Fibroblast of pulmonary artery (primary cell): ENCODE data around the gene GALM.

Experiments used
- DNase-seq: peaks from one replicate; pipeline ENCODE4 v3.0.0-alpha.2; 2010; ENCODE audit warnings: low read depth
- H3K4me3 ChIP-seq: replicated peaks from 2 replicates; pipeline ENCODE4 v1.5.1; 2011; ENCODE audit warnings: low read depth, mild to moderate bottlenecking, control low read depth, low read length, moderate library complexity
- CTCF ChIP-seq: IDR thresholded peaks from 2 replicates; pipeline ENCODE4 v1.5.1; 2011; ENCODE audit warnings: mild to moderate bottlenecking, control low read depth, low read length, inconsistent platforms; ENCODE audit errors: missing control alignments

GALM gene

GRCh38 chr2:38740851-38741731 lies 75.2 kb downstream of the GALM start:
- DNase-seq, result peak; percentile 73
- no peak overlapping the region for H3K4me3 ChIP-seq
- TF ChIP-seq CTCF, result peak; percentile 43

- H3K4me3 ChIP-seq, result no peak overlapping the region
- DNase-seq, result no peak
- no peak for TF ChIP-seq CTCF
Measured at GRCh38 chr2:38742797-38743559, 77.1 kb downstream of the GALM start.

- H3K4me3 ChIP-seq, result no peak overlapping the region
- DNase-seq, result no peak
- no peak for TF ChIP-seq CTCF
Measured at GRCh38 chr2:38743672-38744398, 77.9 kb downstream of the GALM start.

GRCh38 chr2:38744399-38744780 lies 78.5 kb downstream of the GALM start:
- no peak overlapping the region for H3K4me3 ChIP-seq
- no peak for TF ChIP-seq CTCF
- no peak for DNase-seq

GRCh38 chr2:38745267-38745666 lies 79.4 kb downstream of the GALM start:
- no peak for TF ChIP-seq CTCF
- no peak overlapping the region for H3K4me3 ChIP-seq
- DNase-seq, result no peak

GRCh38 chr2:38747007-38747424 lies 81.1 kb downstream of the GALM start:
- no peak for TF ChIP-seq CTCF
- H3K4me3 ChIP-seq, result no peak overlapping the region
- no peak for DNase-seq
